Measurements from ENCODE around the gene TBX3.

The TBX3 gene

GRCh38 chr12:114695305-114695592 lies 11.3 kb upstream of the TBX3 start:
- DNase-seq, result no peak

- DNase-seq, result no peak
These were observed 10.7 kb upstream of the TBX3 start for GRCh38 chr12:114694436-114695304.

GRCh38 chr12:114693532-114693931 lies 9.6 kb upstream of the TBX3 start:
- no peak for DNase-seq

GRCh38 chr12:114693059-114693531 lies 9.1 kb upstream of the TBX3 start:
- no peak for DNase-seq

GRCh38 chr12:114692186-114693058 lies 8.4 kb upstream of the TBX3 start:
- no peak for DNase-seq

- no peak for DNase-seq
These were observed 7.8 kb upstream of the TBX3 start for GRCh38 chr12:114691763-114692185.

GRCh38 chr12:114691196-114691595 lies 7.2 kb upstream of the TBX3 start:
- no peak for DNase-seq

- DNase-seq, result no peak
These were observed 6.5 kb upstream of the TBX3 start for GRCh38 chr12:114690267-114691135.

- no peak for DNase-seq
These were observed 5.4 kb upstream of the TBX3 start for GRCh38 chr12:114689075-114689994.

- no peak for DNase-seq
These were observed 4.4 kb upstream of the TBX3 start for GRCh38 chr12:114688256-114688845.

- DNase-seq, result no peak
These were observed 3.8 kb upstream of the TBX3 start for GRCh38 chr12:114687802-114688201.

GRCh38 chr12:114686773-114687500 lies 3.0 kb upstream of the TBX3 start:
- no peak for DNase-seq

- no peak for DNase-seq
These were observed 2.4 kb upstream of the TBX3 start for GRCh38 chr12:114686426-114686772.

- DNase-seq, result no peak
These were observed 1.9 kb upstream of the TBX3 start for GRCh38 chr12:114685869-114686268.

GRCh38 chr12:114685320-114685781 lies 1.4 kb upstream of the TBX3 start:
- DNase-seq, result no peak

GRCh38 chr12:114684870-114685273 lies 897 bp upstream of the TBX3 start:
- no peak for DNase-seq

GRCh38 chr12:114683709-114684097 lies 272 bp downstream of the TBX3 start:
- no peak for DNase-seq

- peak; percentile 30 for DNase-seq
These were observed 928 bp downstream of the TBX3 start for GRCh38 chr12:114682785-114683708.

- no peak for DNase-seq
These were observed 1.7 kb downstream of the TBX3 start for GRCh38 chr12:114682106-114682784.
